ENCODE results near the gene UIMC1. TPM values are rescaled to one million over a fixed set of nuclear protein-coding genes. Genes with fewer than 3 reads are reported as not detected.
A peak's percentile ranks its signal among the peaks of the same experiment; 100 is the strongest.

The UIMC1 gene
- total RNA-seq, 1 donor from 2014 or later: 58.0 TPM

- DNase-seq (ENCODE audit: low spot score) (no peak), ATAC-seq (no peak)
- intact Hi-C loops (cut with DNase I): no loop called here
Measured at GRCh38 chr5:176915906-176916305, 90.7 kb downstream of the UIMC1 start.

GRCh38 chr5:176912115-176912514 is 94.5 kb downstream of the UIMC1 start:
- ATAC-seq: no peak
- intact Hi-C loops (cut with DNase I): no loop called here
- DNase-seq (ENCODE audit: low spot score): no peak

DNA sequence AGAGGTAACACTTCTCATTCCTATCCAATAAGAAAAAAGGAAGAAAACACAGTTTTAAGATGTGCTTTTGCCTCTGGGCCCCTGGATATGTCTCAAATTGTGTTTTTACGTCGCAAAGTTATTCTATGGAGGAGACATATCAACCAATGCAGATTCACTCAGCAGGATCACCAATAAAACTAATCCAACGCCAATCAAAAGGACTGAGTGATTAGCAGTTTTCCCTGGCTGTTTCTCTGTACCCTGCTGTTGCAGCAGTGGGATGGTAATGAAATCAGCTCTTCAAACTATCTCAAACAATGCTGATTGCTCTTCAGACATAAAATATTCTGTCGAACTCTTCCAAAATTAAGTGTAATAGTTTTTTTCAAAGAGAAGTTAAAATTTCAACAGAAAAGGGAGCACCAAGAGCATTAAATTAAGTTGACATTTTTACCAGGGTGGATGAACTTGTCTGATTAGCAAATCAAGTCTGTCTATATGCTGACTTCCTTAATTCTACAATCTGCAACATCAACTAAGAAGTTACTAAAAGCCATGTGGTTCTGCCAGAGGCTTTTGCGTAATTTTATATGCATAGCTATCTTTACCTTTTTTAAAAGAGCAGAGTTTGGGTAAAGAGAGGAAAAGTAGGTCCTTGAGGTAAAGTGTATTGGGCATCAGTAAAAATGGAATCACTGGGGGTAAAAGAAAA is 97.8 kb downstream of the UIMC1 start:
- intact Hi-C loops (cut with DNase I): loop anchor here (10.0 kb wide), 1 partner anchor 684 kb away; no protein-coding TSS in a partner anchor
- ATAC-seq (no peak), DNase-seq (ENCODE audit: low spot score) (no peak)

DNA sequence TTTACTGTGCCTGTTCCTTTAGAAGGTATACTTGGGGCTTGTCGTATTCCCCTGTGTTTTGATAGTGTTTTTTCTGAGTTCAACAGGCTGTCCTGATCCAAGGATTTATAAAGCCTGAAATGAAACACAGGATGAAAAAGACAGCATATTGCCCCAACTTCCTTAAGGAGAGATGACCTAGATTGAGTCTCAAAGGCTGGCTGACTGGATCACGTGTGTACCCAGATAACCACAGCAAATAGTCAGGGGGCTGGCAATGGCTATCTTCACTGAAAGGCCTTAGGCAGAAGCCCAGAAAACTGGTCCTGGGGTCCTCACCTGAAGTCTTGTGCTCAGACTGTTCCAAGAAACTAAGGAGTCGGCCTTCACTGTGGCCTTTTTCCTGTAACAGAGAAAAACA is 99.8 kb downstream of the UIMC1 start:
- intact Hi-C loops (cut with DNase I): loop anchor here (10.0 kb wide), 1 partner anchor 682 kb away; no protein-coding TSS in a partner anchor
- ATAC-seq (no peak), DNase-seq (ENCODE audit: low spot score) (no peak)

GRCh38 chr5:176906126-176906525 is 100.5 kb downstream of the UIMC1 start:
- DNase-seq (ENCODE audit: low spot score) (no peak), ATAC-seq (no peak)
- intact Hi-C loops (cut with DNase I): loop anchor here (10.0 kb wide), 1 partner anchor 681 kb away; no protein-coding TSS in a partner anchor

GRCh38 chr5:176904276-176904675 is 102.3 kb downstream of the UIMC1 start:
- DNase-seq (ENCODE audit: low spot score): no peak
- intact Hi-C loops (cut with DNase I): loop anchor here (10.0 kb wide), 1 partner anchor 679 kb away; no protein-coding TSS in a partner anchor
- ATAC-seq: no peak

DNA sequence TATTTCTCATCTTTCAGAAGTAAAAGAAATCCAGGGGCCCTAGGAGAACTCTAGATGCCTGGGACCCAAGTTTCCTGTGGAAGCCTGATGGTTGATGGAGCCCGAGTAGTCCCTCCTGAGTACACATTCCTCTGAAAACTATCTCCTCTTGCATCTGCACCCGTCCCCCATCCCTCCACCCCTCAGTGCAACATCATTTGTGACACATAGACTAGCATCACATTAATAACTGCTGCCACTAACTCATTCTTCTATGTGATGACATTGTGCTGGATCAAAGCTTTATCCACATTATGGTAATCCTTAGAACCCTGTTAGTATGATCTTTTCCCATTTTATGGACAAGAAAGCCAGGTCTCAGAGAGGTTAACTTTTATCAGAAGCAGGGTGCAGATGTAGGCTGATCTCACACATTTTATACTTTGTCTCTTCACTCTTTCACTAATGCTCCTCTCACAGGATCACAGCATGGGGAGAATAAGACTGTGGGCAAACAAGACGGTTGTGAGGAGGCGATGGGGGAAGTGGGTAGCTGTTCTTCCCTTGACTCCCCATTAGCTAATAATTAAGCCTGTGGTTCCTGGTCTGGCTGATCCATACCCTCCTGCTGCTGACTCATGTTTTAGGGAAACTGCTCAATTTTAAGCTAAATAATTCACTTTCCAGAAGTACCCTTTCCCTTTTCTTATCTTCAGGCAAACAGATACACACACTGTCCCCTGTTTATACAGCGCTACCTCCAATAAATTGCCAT is 103.5 kb downstream of the UIMC1 start:
- DNase-seq (ENCODE audit: low spot score) (no peak), ATAC-seq (no peak)
- intact Hi-C loops (cut with DNase I): loop anchor here (10.0 kb wide), 1 partner anchor 678 kb away; no protein-coding TSS in a partner anchor

GRCh38 chr5:176902102-176902814 is 104.3 kb downstream of the UIMC1 start:
- no peak for DNase-seq (ENCODE audit: low spot score)
- intact Hi-C loops (cut with DNase I): loop anchor here (10.0 kb wide), 1 partner anchor 677 kb away; no protein-coding TSS in a partner anchor
- ATAC-seq: no peak

DNA sequence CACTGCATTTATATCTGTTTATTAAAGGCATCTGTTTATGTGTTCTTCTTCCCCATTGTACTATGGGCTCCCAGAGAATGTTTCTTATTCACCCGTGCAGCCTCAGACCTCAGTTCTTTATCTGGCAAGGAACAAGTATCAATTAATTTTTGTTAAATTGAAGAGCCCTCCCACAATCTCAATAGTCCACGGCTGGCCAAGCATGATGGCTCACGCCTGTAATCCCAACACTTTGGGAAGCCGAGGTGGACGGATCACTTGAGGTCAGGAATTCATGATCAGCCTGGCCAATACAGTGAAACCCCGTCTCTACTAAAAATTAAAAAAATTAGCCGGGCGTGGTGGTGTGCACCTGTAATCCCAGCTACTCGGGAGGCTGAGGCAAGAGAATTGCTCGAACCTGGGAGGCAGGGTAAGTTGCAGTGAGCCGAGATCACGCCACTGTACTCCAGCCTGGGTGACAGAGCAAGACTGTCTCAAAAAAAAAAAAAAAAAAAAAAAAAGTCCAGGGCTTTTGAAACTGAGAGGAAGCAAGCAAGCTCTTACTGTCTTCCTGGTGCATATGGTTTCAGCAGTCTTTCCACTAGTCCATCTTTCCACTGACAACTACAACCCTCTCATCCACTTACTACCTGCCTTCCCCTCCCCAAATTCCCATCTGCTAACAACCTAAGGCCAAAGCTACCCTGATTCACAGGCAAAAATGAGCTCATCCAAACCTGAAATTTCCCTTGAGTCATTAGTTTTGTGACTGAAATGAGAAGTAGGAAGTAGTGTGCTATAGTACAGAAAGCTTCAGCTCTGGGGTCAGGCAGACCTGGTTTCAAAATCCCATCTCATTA is 105.1 kb downstream of the UIMC1 start:
- intact Hi-C loops (cut with DNase I): loop anchor here (10.0 kb wide), 1 partner anchor 677 kb away; no protein-coding TSS in a partner anchor
- no peak for ATAC-seq

DNA sequence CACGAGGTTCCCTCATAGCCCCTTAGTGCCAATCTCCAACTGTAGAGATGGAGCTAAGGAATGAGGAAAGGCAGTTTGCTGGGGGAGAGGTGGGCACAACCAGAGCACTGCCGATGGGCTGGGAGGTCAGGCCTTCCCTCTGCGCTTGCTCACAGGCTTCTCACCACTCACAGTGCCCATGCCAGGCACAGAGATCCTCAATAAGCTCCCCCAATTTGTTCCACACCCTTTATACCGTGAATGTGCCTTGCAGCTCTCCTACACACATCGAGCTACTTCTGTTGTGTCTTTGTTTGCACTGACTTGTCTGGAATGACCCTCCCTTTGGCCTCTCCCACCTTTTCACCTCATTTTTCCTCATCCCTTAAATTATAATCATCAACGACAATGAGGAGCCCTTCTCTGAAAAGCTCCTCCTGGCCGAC is 105.8 kb downstream of the UIMC1 start:
- no peak for ATAC-seq
- DNase-seq (ENCODE audit: low spot score): no peak
- intact Hi-C loops (cut with DNase I): loop anchor here (10.0 kb wide), 1 partner anchor 676 kb away; no protein-coding TSS in a partner anchor

More for the DNA sequence above, 105.1 kb downstream of the UIMC1 start:
- DNase-seq (ENCODE audit: low spot score): no peak

DNA sequence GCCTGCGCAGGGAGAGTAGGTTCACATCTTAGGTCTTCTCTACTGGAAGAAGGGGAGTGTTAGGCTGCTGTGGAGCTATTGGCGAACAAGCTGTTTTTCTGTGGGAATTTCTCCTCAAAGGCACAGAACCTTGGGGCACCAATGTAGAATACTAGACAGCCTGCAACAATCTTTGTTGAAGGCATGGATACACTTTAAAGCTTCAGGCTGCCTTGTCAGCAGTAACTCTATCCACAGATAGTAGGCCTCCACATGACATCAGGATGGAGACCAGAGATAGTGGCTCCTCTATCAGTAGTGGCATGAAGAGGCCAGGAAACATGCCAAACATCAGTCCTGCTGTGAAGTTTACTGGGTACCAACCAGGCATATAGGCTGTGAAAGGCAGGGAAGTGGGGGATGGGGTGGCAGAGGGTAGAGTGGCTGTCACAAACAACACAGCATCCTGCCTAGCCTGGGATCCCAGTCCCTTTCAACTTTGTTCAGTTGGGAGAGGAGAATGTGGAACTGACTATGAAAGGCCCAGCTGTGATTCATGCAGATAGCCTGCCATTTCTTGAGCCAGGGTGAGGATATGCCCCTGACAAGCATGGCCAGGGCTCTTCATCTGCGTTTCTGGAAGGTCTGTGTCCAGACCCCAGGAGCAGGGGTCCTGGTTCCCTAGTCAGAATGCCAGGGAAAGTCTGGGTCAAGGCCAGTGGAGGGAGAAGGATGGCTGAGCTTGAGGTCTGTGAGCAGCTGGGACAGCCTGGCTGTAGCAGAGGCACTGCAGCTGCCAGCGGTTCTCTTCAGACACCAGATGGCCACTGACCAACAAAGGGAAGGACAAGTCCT is 106.4 kb downstream of the UIMC1 start:
- peak; percentile 36 for ATAC-seq
- intact Hi-C loops (cut with DNase I): loop anchor here (10.0 kb wide), 1 partner anchor 675 kb away; no protein-coding TSS in a partner anchor
- no peak for DNase-seq (ENCODE audit: low spot score)

- peak; percentile 44 for ATAC-seq
- intact Hi-C loops (cut with DNase I): no loop called here
- no peak for DNase-seq (ENCODE audit: low spot score)
Measured at GRCh38 chr5:176899296-176899891, 107.2 kb downstream of the UIMC1 start, which contains the start of gene HK3. Gene HK3 (minus strand): TSS chr5:176899346. CDS start chr5:176896159, 3,187 bp downstream.

GRCh38 chr5:176897263-176897662 is 109.3 kb downstream of the UIMC1 start:
- ATAC-seq (no peak), DNase-seq (ENCODE audit: low spot score) (no peak)
- intact Hi-C loops (cut with DNase I): no loop called here

- intact Hi-C loops (cut with DNase I): no loop called here
- DNase-seq (ENCODE audit: low spot score) (no peak), ATAC-seq (no peak)
Measured at GRCh38 chr5:176895831-176896230, 110.7 kb downstream of the UIMC1 start.

- ATAC-seq (no peak), DNase-seq (ENCODE audit: low spot score) (no peak)
- intact Hi-C loops (cut with DNase I): no loop called here
Measured at GRCh38 chr5:176894298-176894697, 112.3 kb downstream of the UIMC1 start.

GRCh38 chr5:176892663-176893062 is 113.9 kb downstream of the UIMC1 start:
- ATAC-seq (no peak), DNase-seq (ENCODE audit: low spot score) (no peak)
- intact Hi-C loops (cut with DNase I): no loop called here

- ATAC-seq (no peak), DNase-seq (ENCODE audit: low spot score) (no peak)
- intact Hi-C loops (cut with DNase I): no loop called here
Measured at GRCh38 chr5:176891331-176891958, 115.1 kb downstream of the UIMC1 start.
